Heart left ventricle (tissue), 13 donors: ENCODE data around the gene TXNDC5.
"Not testable (repeated sequence)": the region's sequence is repeated elsewhere in the genome, so short reads cannot be mapped to it uniquely, and the experiment has no call there.

Source experiments
- POLR2A ChIP-seq, 2 donors: fragments of 450-650 bp; IDR thresholded peaks; one replicate each; pipeline ENCODE4 v1.6.1; 2017; ENCODE audit warnings: antibody characterized with exemption in 2 of 2, mild to moderate bottlenecking in 2 of 2, moderate library complexity in 2 of 2
- TF ChIP-seq, protein P1 (sequence below), 12 donors: fragments of 200-600 bp; sonication (generic) in 4 of 12; IDR thresholded peaks; one replicate each; pipeline versions ENCODE4 v1.5.0 to v1.8.0; 2018 to 2022; ENCODE audit warnings: antibody characterized with exemption in 12 of 12, mild to moderate bottlenecking in 5 of 12
- donor health status: ischemic (EF 13 %, LVEDD 7.1; RV severe dilation, severe dysfunction).
- donor health status: DM: no; HTN: yes; CAD: no.
- donor health status: DM: no; HTN: no; CAD: no.
- donor health status: ischemic (EF 25% LVEDD 6.9; RV normal size, moderate dysfunction).
- donor health status: ischemic (EF 25% LVEDD 5.7; RV mildly dilated, moderate dysfunction).
- donor health status: ischemic (EF 35%, LVEDD 5.7; RV mildly dilated, moderate dysfunction).
- donor health status: nonischemic (EF 11% LVEDD 7.7; RV severe dilation, severe dysfunction).
- donor health status: DM: yes; HTN: yes; CAD: no.
- donor health status: PGD.
- donor health status: ischemic (EF 29% LVEDD 5.4; RV normal size, mild dysfunction).
- donor health status: nonischemic (EF 23%, LVEDD 6.1; RV moderate dilation, normal function).

DNA sequence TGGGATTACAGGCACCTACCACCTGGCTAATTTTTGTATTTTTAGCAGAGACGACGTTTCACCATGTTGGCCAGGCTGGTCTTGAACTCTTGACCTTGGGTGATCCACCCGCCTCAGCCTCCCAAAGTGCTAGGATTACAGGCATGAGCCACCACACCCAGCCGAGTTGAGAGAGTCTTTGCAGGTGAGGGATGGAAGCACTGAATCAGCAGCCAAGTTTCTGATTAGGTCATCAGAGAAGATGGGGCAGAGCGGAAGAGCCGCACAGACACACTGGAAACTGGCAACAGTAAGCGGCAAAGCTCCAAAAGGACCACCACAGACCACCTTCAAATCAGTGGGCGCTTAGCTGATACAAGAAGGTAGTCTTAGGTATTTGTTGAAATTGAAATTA lies 12.4 kb downstream of the TXNDC5 start:
- TF ChIP-seq, protein P1, sequence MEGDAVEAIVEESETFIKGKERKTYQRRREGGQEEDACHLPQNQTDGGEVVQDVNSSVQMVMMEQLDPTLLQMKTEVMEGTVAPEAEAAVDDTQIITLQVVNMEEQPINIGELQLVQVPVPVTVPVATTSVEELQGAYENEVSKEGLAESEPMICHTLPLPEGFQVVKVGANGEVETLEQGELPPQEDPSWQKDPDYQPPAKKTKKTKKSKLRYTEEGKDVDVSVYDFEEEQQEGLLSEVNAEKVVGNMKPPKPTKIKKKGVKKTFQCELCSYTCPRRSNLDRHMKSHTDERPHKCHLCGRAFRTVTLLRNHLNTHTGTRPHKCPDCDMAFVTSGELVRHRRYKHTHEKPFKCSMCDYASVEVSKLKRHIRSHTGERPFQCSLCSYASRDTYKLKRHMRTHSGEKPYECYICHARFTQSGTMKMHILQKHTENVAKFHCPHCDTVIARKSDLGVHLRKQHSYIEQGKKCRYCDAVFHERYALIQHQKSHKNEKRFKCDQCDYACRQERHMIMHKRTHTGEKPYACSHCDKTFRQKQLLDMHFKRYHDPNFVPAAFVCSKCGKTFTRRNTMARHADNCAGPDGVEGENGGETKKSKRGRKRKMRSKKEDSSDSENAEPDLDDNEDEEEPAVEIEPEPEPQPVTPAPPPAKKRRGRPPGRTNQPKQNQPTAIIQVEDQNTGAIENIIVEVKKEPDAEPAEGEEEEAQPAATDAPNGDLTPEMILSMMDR (IDR thresholded peaks at IDR 0.05): not testable (repeated sequence)
- TF ChIP-seq POLR2A (IDR thresholded peaks at IDR 0.05): not testable (repeated sequence)
